ENCODE results near the gene CTXND1. TPM values are rescaled to one million over a fixed set of nuclear protein-coding genes. Genes with fewer than 3 reads are reported as not detected.

Gene CTXND1
- total and polyA plus RNA-seq, 2 of the 13 experiments (the other 11 are each of a cell fraction or from before 2014, with no cell fraction given), result 1.2 to 2.1 TPM

GRCh38 chr15:80160570-80161156 lies 91.3 kb downstream of the CTXND1 start (continued):
- peak; percentile 54; the same call in 1 of the 2 replicates for TF ChIP-seq ZNF574 (CRISPR knock-in tag; IDR thresholded peaks at IDR 0.05)
- TF ChIP-seq ZNF430 (CRISPR knock-in tag; IDR thresholded peaks at IDR 0.05), result 0 out of 2 replicates have a peak, but pooled peaks have one; percentile 29
- no peak for TF ChIP-seq ZNF83 (CRISPR knock-in tag; IDR thresholded peaks at IDR 0.05; ENCODE audit: borderline replicate concordance)
- TF ChIP-seq ETV6 (CRISPR knock-in tag; conservative IDR thresholded peaks at IDR 0.05), result no peak
- peak; percentile 54; the same call in 1 of the 2 replicates for TF ChIP-seq NCOA2 (CRISPR knock-in tag; IDR thresholded peaks at IDR 0.05)
- peak in 1 of 2 experiments; percentile 27; a peak in 1 of 4 replicates for TF ChIP-seq REST (IDR thresholded peaks at IDR 0.05; ENCODE audit: borderline replicate concordance in 1 of 2, low read depth in 1 of 2, low read length in 2 of 2)
- peak; percentile 69; the same call in 1 of the 2 replicates for TF ChIP-seq ZBTB7B (CRISPR knock-in tag; IDR thresholded peaks at IDR 0.05)
- 0 out of 2 replicates have a peak, but pooled peaks have one; percentile 49 for TF ChIP-seq ZNF124 (CRISPR knock-in tag; IDR thresholded peaks at IDR 0.05)
- TF ChIP-seq HNRNPLL (IDR thresholded peaks at IDR 0.05; ENCODE audit: low read depth, low read length, poor library complexity, severe bottlenecking), result no peak
- 0 out of 2 replicates have a peak, but pooled peaks have one; percentile 44 for TF ChIP-seq KLF11 (CRISPR knock-in tag; IDR thresholded peaks at IDR 0.05)
- TF ChIP-seq RCOR2 (CRISPR knock-in tag; IDR thresholded peaks at IDR 0.05), result peak; percentile 76
- TF ChIP-seq SOX5 (CRISPR knock-in tag; IDR thresholded peaks at IDR 0.05; ENCODE audit: borderline replicate concordance), result peak; percentile 75; the same call in 1 of the 2 replicates
- peak; percentile 56; the same call in 1 of the 2 replicates for TF ChIP-seq HHEX (CRISPR knock-in tag; IDR thresholded peaks at IDR 0.05)
- TF ChIP-seq MBD4 (IDR thresholded peaks at IDR 0.05; ENCODE audit: borderline replicate concordance, low read length), result no peak
- TF ChIP-seq GATAD1 (CRISPR knock-in tag; IDR thresholded peaks at IDR 0.05), result 0 out of 2 replicates have a peak, but pooled peaks have one; percentile 29
- TF ChIP-seq NCOR1 (IDR thresholded peaks at IDR 0.05; ENCODE audit: borderline replicate concordance, low read length), result peak; percentile 66; the same call in 1 of the 2 replicates
- TF ChIP-seq MAFK (conservative IDR thresholded peaks at IDR 0.05 in 1 of 2, IDR thresholded peaks at IDR 0.05 in 1 of 2; ENCODE audit: low read length in 2 of 2), result peak; percentile 96 to 99
- peak; percentile 70; the same call in 1 of the 2 replicates for TF ChIP-seq YEATS2 (CRISPR knock-in tag; IDR thresholded peaks at IDR 0.05; ENCODE audit: borderline replicate concordance)
- no peak for TF ChIP-seq ZNF850 (CRISPR knock-in tag; conservative IDR thresholded peaks at IDR 0.05)
- peak; percentile 62 for TF ChIP-seq ZNF724P (CRISPR knock-in tag; IDR thresholded peaks at IDR 0.05; ENCODE audit: borderline replicate concordance)
- TF ChIP-seq, protein P1, sequence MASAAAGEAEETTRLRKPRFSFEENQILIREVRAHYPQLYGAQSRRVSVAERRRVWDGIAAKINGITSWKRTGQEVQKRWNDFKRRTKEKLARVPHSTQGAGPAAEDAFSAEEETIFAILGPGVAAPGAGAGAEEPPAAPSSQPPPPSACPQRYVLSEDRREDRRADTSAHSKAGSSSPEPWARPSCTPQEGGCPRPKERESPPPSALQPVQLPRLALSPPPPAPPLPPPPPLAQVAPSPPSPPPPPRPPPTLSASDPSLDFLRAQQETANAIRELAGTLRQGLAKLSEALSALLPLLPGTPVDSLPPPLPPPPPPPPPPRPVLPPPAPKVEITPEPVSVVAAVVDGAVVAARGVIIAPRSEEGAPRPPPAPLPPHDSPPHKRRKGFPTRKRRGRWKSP (CRISPR knock-in tag; IDR thresholded peaks at IDR 0.05), result no peak
- TF ChIP-seq ARNT2 (CRISPR knock-in tag; IDR thresholded peaks at IDR 0.05; ENCODE audit: low read depth), result 0 out of 2 replicates have a peak, but pooled peaks have one; percentile 25
- TF ChIP-seq, protein P2, sequence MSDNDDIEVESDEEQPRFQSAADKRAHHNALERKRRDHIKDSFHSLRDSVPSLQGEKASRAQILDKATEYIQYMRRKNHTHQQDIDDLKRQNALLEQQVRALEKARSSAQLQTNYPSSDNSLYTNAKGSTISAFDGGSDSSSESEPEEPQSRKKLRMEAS (IDR thresholded peaks at IDR 0.05), result peak; percentile 96

Measured in HepG2 (cell line).